Naive B cell (primary cell): ENCODE measurements around the gene C1orf216. TPM values are rescaled to one million over a fixed set of nuclear protein-coding genes. Genes with fewer than 3 reads are reported as not detected.
"Not testable (repeated sequence)": the region's sequence is repeated elsewhere in the genome, so short reads cannot be mapped to it uniquely, and the experiment has no call there.

Source experiments
- ATAC-seq, 2 donors: fragments of 150-1000 bp; cut with Tn5 transposase; 2 replicates each; pipeline ENCODE4 v1.10.0; 2021; ENCODE audit warnings: low read depth in 2 of 2, mild to moderate bottlenecking in 2 of 2, moderate library complexity in 2 of 2
- DNase-seq: peaks from one replicate; pipeline ENCODE4 v3.0.0; 2022
- H3K27ac Mint-ChIP-seq, 6 donors: one replicate each; pipeline ENCODE4 v1.8.0; 2020 to 2022; ENCODE audit warnings: mild to moderate bottlenecking in 6 of 6, mixed read lengths in 6 of 6, moderate library complexity in 5 of 6, inconsistent platforms in 2 of 6
- H3K27me3 Mint-ChIP-seq, 3 donors: one replicate each; pipeline ENCODE4 v1.8.0; 2021 to 2022; ENCODE audit warnings: mixed read lengths in 3 of 3, mild to moderate bottlenecking in 1 of 3
- H3K36me3 Mint-ChIP-seq, 2 donors: one replicate each; pipeline ENCODE4 v1.8.0; 2020 to 2022; ENCODE audit warnings: mixed read lengths in 2 of 2, inconsistent platforms in 1 of 2, mild to moderate bottlenecking in 1 of 2
- H3K4me1 Mint-ChIP-seq, 3 donors: one replicate each; pipeline ENCODE4 v1.8.0; 2020 to 2022; ENCODE audit warnings: mixed read lengths in 3 of 3, inconsistent platforms in 1 of 3, mild to moderate bottlenecking in 1 of 3, moderate library complexity in 1 of 3
- H3K4me3 Mint-ChIP-seq, 8 donors: one replicate each; pipeline ENCODE4 v1.8.0; 2020 to 2022; ENCODE audit warnings: mild to moderate bottlenecking in 8 of 8, mixed read lengths in 8 of 8, moderate library complexity in 8 of 8, inconsistent platforms in 2 of 8
- H3K9me3 Mint-ChIP-seq, 7 donors: one replicate each; pipeline ENCODE4 v1.8.0; 2020 to 2022; ENCODE audit warnings: mixed read lengths in 7 of 7, mild to moderate bottlenecking in 5 of 7, inconsistent platforms in 2 of 7, moderate library complexity in 1 of 7
- polyA plus RNA-seq, 6 donors: library from polyadenylated mRNA; unstranded; fragments of 300-500 nt; fragmentation: Illumina TruSeq; gene quantifications; one replicate each; pipeline ENCODE4 v1.2.3, GENCODE V29; 2021; ENCODE audit warnings: low read depth in 6 of 6

C1orf216 gene
- polyA plus RNA-seq, 6 donors from 2014 or later, result 0.73 to 3.9 (median 1.3) TPM

DNA sequence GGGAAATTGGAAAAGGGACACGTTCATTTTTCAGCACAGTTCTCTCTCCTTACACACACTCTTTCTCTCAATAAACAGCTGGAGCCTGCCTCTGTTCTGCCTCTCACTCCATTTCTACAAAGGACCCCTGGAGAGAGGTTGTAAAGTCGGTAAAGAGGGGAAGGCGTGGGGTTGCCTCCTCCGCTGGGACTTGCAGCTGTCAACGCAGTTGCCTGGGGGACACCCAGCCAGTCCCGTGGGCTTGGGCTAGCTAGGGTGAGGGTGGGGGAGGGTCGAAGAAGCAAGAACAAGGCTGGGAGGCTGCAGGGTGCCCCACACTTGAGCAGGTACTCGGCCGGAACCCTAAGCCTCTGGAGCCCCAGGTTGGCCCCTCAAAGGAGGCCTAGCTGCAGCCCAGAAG, 27.6 kb downstream of the C1orf216 start:
- Mint-ChIP-seq H3K27ac (peak overlapping the region in 1 of 6 donors; percentile 2), H3K4me1 (no peaks in the 10 kb centered on the region), H3K9me3 (peaks cover 0 to 5% (median 0%) of the 10 kb centered on the region in 7 donors), H3K27me3 (peaks cover 20 to 61% (median 43%) of the 10 kb centered on the region in 3 donors), H3K4me3 (no peak overlapping the region), H3K36me3 (no peaks in the 10 kb centered on the region)
- ATAC-seq (no peak), DNase-seq (no peak)

DNA sequence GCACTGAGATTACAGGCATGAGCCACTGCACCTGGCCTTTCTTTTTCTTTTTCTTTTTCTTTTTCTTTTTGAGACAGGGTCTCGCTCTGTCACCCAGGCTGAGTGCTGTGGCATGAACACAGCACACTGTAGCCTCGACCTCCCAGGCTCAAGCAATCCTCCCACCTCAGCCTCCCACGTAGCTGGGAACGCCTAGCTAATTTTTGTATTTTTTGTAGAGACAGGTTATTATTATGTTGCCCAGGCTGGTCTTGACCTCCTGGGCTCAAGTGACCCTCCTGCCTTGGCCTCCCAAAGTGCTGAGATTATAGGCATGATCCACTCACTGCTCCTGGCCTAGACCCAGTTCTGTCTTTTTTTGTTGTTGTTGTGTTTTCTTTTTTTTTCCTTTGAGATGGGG, 28.6 kb downstream of the C1orf216 start:
- H3K36me3 Mint-ChIP-seq, H3K9me3 Mint-ChIP-seq, H3K4me1 Mint-ChIP-seq, DNase-seq, ATAC-seq, H3K4me3 Mint-ChIP-seq: not testable (repeated sequence)
- H3K27me3 Mint-ChIP-seq, result peaks cover 24 to 59% (median 38%) of the 10 kb centered on the region in 3 donors
- H3K27ac Mint-ChIP-seq, result peak overlapping the region in 1 of 6 donors; percentile 64

DNA sequence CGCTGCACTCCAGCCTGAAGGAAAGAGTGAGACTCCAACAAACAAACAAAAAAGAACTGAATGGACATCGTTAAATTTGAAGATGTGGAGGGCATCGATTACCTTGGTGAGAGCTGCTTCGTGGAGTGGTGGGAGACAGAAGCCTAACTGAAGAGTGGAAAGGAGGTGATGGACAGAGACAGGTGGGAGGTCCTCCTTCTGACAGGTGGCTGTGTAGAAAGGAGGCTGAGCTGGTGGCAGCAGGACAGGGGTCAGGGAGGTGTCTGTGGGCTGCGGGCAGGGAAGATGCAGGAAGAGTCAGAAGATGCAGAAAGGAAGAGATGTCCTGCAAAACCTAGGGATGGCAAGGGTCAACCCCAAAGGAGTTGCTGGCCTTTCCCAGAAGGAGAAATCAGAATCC, 30.5 kb downstream of the C1orf216 start:
- peaks cover 0 to 5% (median 0%) of the 10 kb centered on the region in 7 donors for H3K9me3 Mint-ChIP-seq
- H3K27ac Mint-ChIP-seq, result no peak overlapping the region
- no peaks in the 10 kb centered on the region for H3K36me3 Mint-ChIP-seq
- H3K4me1 Mint-ChIP-seq, result no peaks in the 10 kb centered on the region
- DNase-seq, result no peak
- no peak overlapping the region for H3K4me3 Mint-ChIP-seq
- peaks cover 24 to 66% (median 47%) of the 10 kb centered on the region in 3 donors for H3K27me3 Mint-ChIP-seq
- ATAC-seq, result no peak

DNA sequence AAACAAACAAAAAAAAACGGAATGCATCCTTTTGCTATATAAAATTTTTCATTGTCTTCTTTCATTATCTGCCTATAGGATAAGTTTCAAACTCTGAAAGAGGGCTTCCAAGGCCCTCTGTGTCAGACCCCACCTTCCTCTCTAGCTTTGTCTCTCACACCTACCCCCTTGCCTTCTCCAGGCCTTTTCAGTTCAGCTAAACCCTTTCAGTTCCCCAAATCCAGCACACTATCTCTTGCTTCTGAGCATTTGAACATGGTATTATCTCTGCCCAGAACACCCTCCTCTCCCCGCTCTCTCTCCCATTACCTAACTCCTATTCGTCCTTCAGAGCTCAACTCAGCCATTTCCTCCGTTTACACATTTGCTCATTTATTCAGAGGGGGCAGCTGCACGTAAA, 35.7 kb downstream of the C1orf216 start:
- H3K27me3 Mint-ChIP-seq, result peaks cover 14 to 46% (median 32%) of the 10 kb centered on the region in 3 donors
- H3K4me1 Mint-ChIP-seq, result no peaks in the 10 kb centered on the region
- ATAC-seq (no peak), DNase-seq (no peak)
- H3K27ac Mint-ChIP-seq, result no peak overlapping the region
- H3K4me3 Mint-ChIP-seq, result no peak overlapping the region
- H3K9me3 Mint-ChIP-seq, result no peaks in the 10 kb centered on the region
- H3K36me3 Mint-ChIP-seq, result no peaks in the 10 kb centered on the region

DNA sequence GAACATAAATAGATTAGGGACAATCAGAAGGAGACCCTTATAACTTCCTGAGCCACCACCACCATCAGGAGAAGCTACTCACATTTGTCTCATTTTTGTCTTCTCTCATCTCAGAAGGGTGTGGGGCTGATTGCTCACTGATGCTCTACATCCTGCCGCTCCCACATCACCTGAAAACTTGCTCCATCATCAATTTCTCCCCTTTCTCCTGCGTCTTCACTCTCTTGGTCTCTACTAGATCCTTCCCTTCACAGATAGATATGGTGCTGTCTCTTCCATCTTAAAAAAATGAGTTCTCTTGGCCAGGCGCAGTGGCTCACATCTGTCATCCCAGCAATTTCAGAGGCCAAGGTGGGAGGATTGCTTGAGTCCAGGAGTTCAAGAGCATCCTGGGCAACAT, 38.4 kb downstream of the C1orf216 start:
- Mint-ChIP-seq H3K4me1 (no peaks in the 10 kb centered on the region), H3K27ac (peak overlapping the region in 1 of 6 donors; percentile 73), H3K4me3 (no peak overlapping the region), H3K36me3 (no peaks in the 10 kb centered on the region), H3K27me3 (peaks cover 18 to 35% (median 33%) of the 10 kb centered on the region in 3 donors), H3K9me3 (no peaks in the 10 kb centered on the region)
- ATAC-seq, result no peak
- no peak for DNase-seq

DNA sequence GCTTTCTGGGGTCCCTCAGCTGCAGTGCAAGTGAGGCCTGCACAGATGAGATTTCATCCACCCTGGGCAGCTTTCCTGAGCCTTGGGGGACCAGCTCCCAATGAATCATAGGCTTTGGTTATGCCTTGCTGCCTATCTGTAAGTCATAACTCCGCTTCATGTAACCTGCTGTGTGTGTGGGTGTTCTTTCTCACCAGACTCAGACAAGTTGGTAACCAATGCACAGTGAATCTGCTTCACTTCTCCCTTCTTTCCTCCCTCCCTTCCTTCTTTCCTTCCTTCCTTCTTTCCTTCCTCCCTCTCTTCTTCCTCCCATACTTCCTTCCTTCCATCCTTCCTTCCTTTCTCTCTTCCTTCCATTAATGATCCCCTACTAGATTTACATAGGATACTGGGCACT, 42.9 kb downstream of the C1orf216 start:
- H3K27me3 Mint-ChIP-seq, result peaks cover 34 to 40% (median 36%) of the 10 kb centered on the region in 3 donors
- no peaks in the 10 kb centered on the region for H3K36me3 Mint-ChIP-seq
- DNase-seq (no peak), ATAC-seq (no peak)
- no peak overlapping the region for H3K27ac Mint-ChIP-seq
- H3K9me3 Mint-ChIP-seq, result no peaks in the 10 kb centered on the region
- no peaks in the 10 kb centered on the region for H3K4me1 Mint-ChIP-seq
- no peak overlapping the region for H3K4me3 Mint-ChIP-seq

DNA sequence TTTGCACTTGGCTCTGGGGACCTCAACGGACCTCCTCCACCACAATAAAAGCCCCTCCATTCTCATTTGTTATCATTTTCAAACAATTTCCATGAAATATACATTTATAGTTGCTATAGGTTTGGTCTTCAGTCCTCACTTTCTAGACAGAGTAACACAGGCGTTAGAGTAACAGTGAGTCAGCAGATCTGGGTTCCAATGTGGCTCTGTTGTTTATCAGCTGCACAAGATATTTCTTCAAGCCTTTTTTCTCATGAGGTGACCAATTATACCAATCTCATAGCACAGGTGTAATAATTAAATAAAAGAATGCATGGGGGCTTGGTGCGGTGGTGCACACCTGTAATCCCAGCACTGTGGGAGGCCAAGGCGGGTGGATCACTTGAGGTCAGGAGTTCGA, 44.6 kb downstream of the C1orf216 start:
- DNase-seq, result no peak
- H3K36me3 Mint-ChIP-seq, result no peaks in the 10 kb centered on the region
- H3K9me3 Mint-ChIP-seq, result no peaks in the 10 kb centered on the region
- no peak for ATAC-seq
- H3K4me1 Mint-ChIP-seq, result no peaks in the 10 kb centered on the region
- peaks cover 33 to 39% (median 36%) of the 10 kb centered on the region in 3 donors for H3K27me3 Mint-ChIP-seq
- no peak overlapping the region for H3K4me3 Mint-ChIP-seq
- H3K27ac Mint-ChIP-seq, result no peak overlapping the region

DNA sequence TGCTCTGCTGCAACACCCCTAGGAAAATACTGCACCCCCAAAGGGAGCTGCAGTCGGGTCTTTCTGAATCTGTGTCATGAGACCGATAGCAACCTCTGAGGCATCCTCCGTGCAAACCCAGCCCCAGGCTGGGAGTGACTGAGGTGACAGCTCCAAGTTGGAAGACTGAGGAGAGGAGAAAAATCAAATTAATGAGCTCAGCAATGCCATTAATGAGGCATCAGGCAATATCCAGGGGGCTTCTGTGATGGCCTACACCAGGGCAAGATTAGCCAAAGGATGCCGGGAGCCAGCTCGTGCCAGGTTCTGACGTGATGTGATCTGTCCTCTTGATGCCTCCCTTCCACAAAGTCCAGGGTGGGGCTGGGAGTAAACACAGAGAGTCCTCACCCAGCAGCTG, 46.6 kb downstream of the C1orf216 start:
- H3K27ac Mint-ChIP-seq, result no peak overlapping the region
- H3K27me3 Mint-ChIP-seq, result peaks cover 31 to 45% (median 39%) of the 10 kb centered on the region in 3 donors
- ATAC-seq (no peak), DNase-seq (no peak)
- no peak overlapping the region for H3K4me3 Mint-ChIP-seq
- no peaks in the 10 kb centered on the region for H3K36me3 Mint-ChIP-seq
- H3K4me1 Mint-ChIP-seq, result no peaks in the 10 kb centered on the region
- H3K9me3 Mint-ChIP-seq, result no peaks in the 10 kb centered on the region

DNA sequence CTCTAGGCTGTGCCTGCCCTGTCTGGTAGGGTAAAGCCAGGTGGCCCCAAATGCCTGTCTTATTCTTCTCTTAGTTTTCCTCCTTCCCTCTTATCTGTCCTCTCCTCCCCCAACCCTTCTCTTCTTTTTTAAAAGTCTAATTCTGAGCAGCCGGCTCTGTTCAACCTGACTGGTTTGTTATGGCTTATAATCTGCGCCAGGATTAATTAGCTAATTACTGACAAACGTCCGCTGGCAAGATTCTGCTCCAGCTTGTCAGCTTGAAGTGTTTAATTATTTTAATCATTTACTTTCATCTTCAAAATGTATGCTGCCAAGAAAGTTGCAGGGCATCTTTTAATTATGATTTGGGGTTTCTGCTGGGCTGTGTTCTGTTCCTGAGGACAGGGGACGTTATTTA, 50.2 kb downstream of the C1orf216 start:
- Mint-ChIP-seq H3K36me3 (no peaks in the 10 kb centered on the region), H3K4me3 (no peak overlapping the region), H3K27me3 (peaks cover 26 to 50% (median 44%) of the 10 kb centered on the region in 3 donors), H3K4me1 (no peaks in the 10 kb centered on the region), H3K27ac (no peak overlapping the region), H3K9me3 (no peaks in the 10 kb centered on the region)
- ATAC-seq (no peak), DNase-seq (no peak)

DNA sequence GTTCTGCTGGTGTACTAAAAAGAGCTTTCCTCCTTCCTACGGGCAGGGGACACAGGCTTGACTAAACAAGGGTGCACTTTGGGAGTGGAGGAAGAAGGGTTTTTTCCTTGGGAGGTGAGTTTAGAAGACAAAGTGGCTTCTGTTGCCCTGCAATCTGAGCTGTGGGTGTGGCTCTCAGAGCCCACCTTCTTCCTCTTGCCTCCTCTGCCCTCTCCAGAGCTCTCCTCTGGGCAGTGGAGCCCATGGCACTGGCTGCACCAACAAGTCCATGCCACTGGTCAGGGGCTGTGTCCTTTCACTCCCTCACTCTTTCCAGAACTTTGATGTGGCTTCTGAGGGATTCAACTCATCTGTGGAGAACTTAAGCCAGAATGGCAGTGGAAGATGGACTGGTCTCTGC, 51.8 kb downstream of the C1orf216 start:
- Mint-ChIP-seq H3K4me1 (no peaks in the 10 kb centered on the region), H3K27ac (no peak overlapping the region), H3K36me3 (no peaks in the 10 kb centered on the region), H3K4me3 (no peak overlapping the region), H3K9me3 (no peaks in the 10 kb centered on the region), H3K27me3 (peaks cover 11 to 38% (median 38%) of the 10 kb centered on the region in 3 donors)
- ATAC-seq, result no peak
- no peak for DNase-seq

DNA sequence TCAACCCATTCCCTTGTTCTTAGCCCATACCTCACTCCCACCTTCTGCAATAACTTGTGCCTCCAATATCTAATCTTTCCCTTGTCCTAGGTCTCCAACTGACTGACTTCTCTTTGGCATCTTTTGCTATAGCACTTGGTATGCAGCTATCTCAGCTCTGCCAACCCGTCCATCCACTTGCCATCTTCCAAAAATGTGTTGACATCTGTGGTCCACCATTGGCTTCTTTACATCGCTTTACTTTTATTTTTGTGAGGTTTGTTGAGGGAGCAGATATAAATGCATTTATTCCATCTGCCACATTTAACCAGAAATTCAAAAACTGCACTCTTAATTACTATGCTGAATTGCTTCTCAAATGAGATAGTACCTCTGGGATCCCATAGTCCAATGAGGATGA, 52.5 kb downstream of the C1orf216 start:
- no peak for DNase-seq
- H3K9me3 Mint-ChIP-seq, result no peaks in the 10 kb centered on the region
- H3K27ac Mint-ChIP-seq, result no peak overlapping the region
- no peak overlapping the region for H3K4me3 Mint-ChIP-seq
- H3K36me3 Mint-ChIP-seq, result no peaks in the 10 kb centered on the region
- peaks cover 16 to 31% (median 31%) of the 10 kb centered on the region in 3 donors for H3K27me3 Mint-ChIP-seq
- ATAC-seq, result no peak
- no peaks in the 10 kb centered on the region for H3K4me1 Mint-ChIP-seq

Other genes starting within 250 kb of the C1orf216 start
- 10 to 100 TPM; 17.1 to 29.0 (median 22.6) TPM for gene KIAA0319L, start 161.5 kb downstream of the C1orf216 start, polyA plus RNA-seq
- gene NCDN, start 161.1 kb downstream of the C1orf216 start, polyA plus RNA-seq, result 10 to 100 TPM in 1 of 6 donors, 1 to 10 TPM in 5; 4.8 to 13.0 (median 6.7) TPM
- under 1 TPM in 4 of 6 donors, not detected in 2; 0.16 to 0.62 (median 0.24) TPM for gene TFAP2E, start 145.6 kb downstream of the C1orf216 start, polyA plus RNA-seq
- gene PSMB2, start 77.4 kb downstream of the C1orf216 start, polyA plus RNA-seq, result 10 to 100 TPM; 59.7 to 69.0 (median 65.9) TPM
- under 1 TPM in 4 of 6 donors, not detected in 2; 0.08 to 0.20 (median 0.12) TPM for gene CLSPN, start 51.1 kb upstream of the C1orf216 start, polyA plus RNA-seq
- gene AGO4, start 89.1 kb upstream of the C1orf216 start, polyA plus RNA-seq, result 10 to 100 TPM in 2 of 6 donors, 1 to 10 TPM in 4; 6.9 to 13.2 (median 8.7) TPM
- 10 to 100 TPM in 5 of 6 donors, 1 to 10 TPM in 1; 3.1 to 12.6 (median 11.8) TPM for gene AGO1, start 164.3 kb upstream of the C1orf216 start, polyA plus RNA-seq
- gene AGO3, start 212.2 kb upstream of the C1orf216 start, polyA plus RNA-seq, result 10 to 100 TPM in 3 of 6 donors, 1 to 10 TPM in 3; 5.3 to 19.1 (median 9.9) TPM